CD4-positive, alpha-beta T cell treated with Interleukin-15 for 4 hours (primary cell): Measurements from ENCODE around the gene SMURF2.
A peak's percentile ranks its signal among the peaks of the same experiment; 100 is the strongest.
"Not testable (repeated sequence)": the region's sequence is repeated elsewhere in the genome, so short reads cannot be mapped to it uniquely, and the experiment has no call there.

ENCODE experiments used
- DNase-seq: peaks from one replicate; pipeline ENCODE4 v3.0.0-alpha.2; 2020; ENCODE audit warnings: low spot score

The SMURF2 gene

GRCh38 chr17:64630309-64631223, 31.5 kb downstream of the SMURF2 start:
- DNase-seq: no peak

- DNase-seq: no peak
Measured at GRCh38 chr17:64628641-64629040, 33.5 kb downstream of the SMURF2 start.

- no peak for DNase-seq
Measured at GRCh38 chr17:64627797-64628196, 34.3 kb downstream of the SMURF2 start.

- DNase-seq: no peak
Measured at GRCh38 chr17:64626827-64627226, 35.3 kb downstream of the SMURF2 start.

- DNase-seq: no peak
Measured at GRCh38 chr17:64625541-64625940, 36.6 kb downstream of the SMURF2 start.

- no peak for DNase-seq
Measured at GRCh38 chr17:64622931-64623654, 39.0 kb downstream of the SMURF2 start.

- no peak for DNase-seq
Measured at GRCh38 chr17:64621772-64622171, 40.3 kb downstream of the SMURF2 start.

- no peak for DNase-seq
Measured at GRCh38 chr17:64618848-64619247, 43.3 kb downstream of the SMURF2 start.

- no peak for DNase-seq
Measured at GRCh38 chr17:64617125-64617780, 44.9 kb downstream of the SMURF2 start.

GRCh38 chr17:64615028-64615677, 47.0 kb downstream of the SMURF2 start:
- no peak for DNase-seq

GRCh38 chr17:64614266-64615027, 47.7 kb downstream of the SMURF2 start:
- no peak for DNase-seq

- no peak for DNase-seq
Measured at GRCh38 chr17:64611369-64611768, 50.7 kb downstream of the SMURF2 start.

GRCh38 chr17:64610244-64610643, 51.9 kb downstream of the SMURF2 start:
- DNase-seq: not testable (repeated sequence)

- no peak for DNase-seq
Measured at GRCh38 chr17:64608571-64608981, 53.5 kb downstream of the SMURF2 start.

GRCh38 chr17:64607862-64608565, 54.1 kb downstream of the SMURF2 start:
- DNase-seq: no peak

- DNase-seq: not testable (repeated sequence)
Measured at GRCh38 chr17:64604532-64604931, 57.6 kb downstream of the SMURF2 start.

GRCh38 chr17:64603987-64604386, 58.1 kb downstream of the SMURF2 start:
- no peak for DNase-seq

GRCh38 chr17:64599827-64600226, 62.3 kb downstream of the SMURF2 start:
- no peak for DNase-seq

- DNase-seq: peak; percentile 55
Measured at GRCh38 chr17:64599187-64599676, 62.9 kb downstream of the SMURF2 start.

- no peak for DNase-seq
Measured at GRCh38 chr17:64598672-64599071, 63.4 kb downstream of the SMURF2 start.

- DNase-seq: no peak
Measured at GRCh38 chr17:64596988-64597387, 65.1 kb downstream of the SMURF2 start.
